SK-N-SH (cell line): ENCODE measurements around the gene AGO3.

Experiments
- CHD2 ChIP-seq: fragments of 150-350 bp; IDR thresholded peaks from 2 replicates; pipeline ENCODE4 v1.6.1; 2018; ENCODE audit warnings: low read length; ENCODE audit not compliant: partially characterized antibody
- CTCF ChIP-seq: fragments of 200-600 bp; sonication (generic); IDR thresholded peaks from 2 replicates; pipeline ENCODE4 v1.6.1; 2017; ENCODE audit warnings: antibody characterized with exemption, mild to moderate bottlenecking, moderate library complexity
- EP300 ChIP-seq, 2 experiments: IDR thresholded peaks; 2 replicates each; pipeline versions ENCODE4 v1.4.0 to v1.6.1; 2012; ENCODE audit warnings: borderline replicate concordance in 1 of 2, low read depth in 1 of 2, low read length in 1 of 2
- FOXJ3 ChIP-seq: sonication (generic); formaldehyde crosslinking; IDR thresholded peaks from 2 replicates; pipeline ENCODE4 v1.5.1; 2020; ENCODE audit warnings: mild to moderate bottlenecking, missing genetic modification reagents
- GABPA ChIP-seq: IDR thresholded peaks from 2 replicates; pipeline ENCODE4 v1.4.0; 2012; ENCODE audit warnings: low read depth, mild to moderate bottlenecking
- GATA2 ChIP-seq: sonication (generic); formaldehyde crosslinking; IDR thresholded peaks from 2 replicates; pipeline ENCODE4 v1.5.0; 2020; ENCODE audit warnings: mild to moderate bottlenecking, missing genetic modification reagents
- IRF3 ChIP-seq: fragments of 150-350 bp; IDR thresholded peaks from 2 replicates; pipeline ENCODE4 v1.6.1; 2016; ENCODE audit warnings: mild to moderate bottlenecking, low read depth, low read length
- POLR2AphosphoS5 ChIP-seq: IDR thresholded peaks from 2 replicates; pipeline ENCODE4 v1.6.1; 2012; ENCODE audit warnings: low read depth, low read length
- RAD21 ChIP-seq: IDR thresholded peaks from 2 replicates; pipeline ENCODE4 v1.6.1; 2012; ENCODE audit warnings: mild to moderate bottlenecking, low read length
- RFX5 ChIP-seq: IDR thresholded peaks from 2 replicates; pipeline ENCODE4 v1.6.1; 2012; ENCODE audit warnings: mild to moderate bottlenecking, improper control_type of control experiment, low read length
- TEAD4 ChIP-seq: IDR thresholded peaks from 2 replicates; pipeline ENCODE4 v1.4.0; 2012; ENCODE audit warnings: mild to moderate bottlenecking, borderline replicate concordance; ENCODE audit not compliant: insufficient read depth

GRCh38 chr1:36100376-36100775 lies 169.5 kb downstream of the AGO3 start:
- TF ChIP-seq CTCF, result no peak
- no peak for TF ChIP-seq POLR2AphosphoS5
- TF ChIP-seq GABPA, result no peak
- no peak for TF ChIP-seq TEAD4
- no peak for TF ChIP-seq FOXJ3 (CRISPR knock-in tag)
- no peak for TF ChIP-seq EP300 (IDR thresholded peaks at IDR 0.05; ENCODE audit: borderline replicate concordance in 1 of 2, low read depth in 1 of 2, low read length in 1 of 2)
- no peak for TF ChIP-seq RAD21
- TF ChIP-seq CHD2, result no peak
- no peak for TF ChIP-seq IRF3
- TF ChIP-seq GATA2, result no peak
- TF ChIP-seq RFX5, result no peak
